GM19467 (cell line): ENCODE results near the gene MCTS1.
A peak's percentile ranks its signal among the peaks of the same experiment; 100 is the strongest.
"Not testable (repeated sequence)": the region's sequence is repeated elsewhere in the genome, so short reads cannot be mapped to it uniquely, and the experiment has no call there.

ENCODE experiments used
- ATAC-seq: cut with Tn5 transposase; IDR thresholded peaks from one replicate; pipeline ENCODE4 v1.9.1; 2021; ENCODE audit warnings: mild to moderate bottlenecking, moderate library complexity; ENCODE audit not compliant: unreplicated experiment

Gene MCTS1

DNA sequence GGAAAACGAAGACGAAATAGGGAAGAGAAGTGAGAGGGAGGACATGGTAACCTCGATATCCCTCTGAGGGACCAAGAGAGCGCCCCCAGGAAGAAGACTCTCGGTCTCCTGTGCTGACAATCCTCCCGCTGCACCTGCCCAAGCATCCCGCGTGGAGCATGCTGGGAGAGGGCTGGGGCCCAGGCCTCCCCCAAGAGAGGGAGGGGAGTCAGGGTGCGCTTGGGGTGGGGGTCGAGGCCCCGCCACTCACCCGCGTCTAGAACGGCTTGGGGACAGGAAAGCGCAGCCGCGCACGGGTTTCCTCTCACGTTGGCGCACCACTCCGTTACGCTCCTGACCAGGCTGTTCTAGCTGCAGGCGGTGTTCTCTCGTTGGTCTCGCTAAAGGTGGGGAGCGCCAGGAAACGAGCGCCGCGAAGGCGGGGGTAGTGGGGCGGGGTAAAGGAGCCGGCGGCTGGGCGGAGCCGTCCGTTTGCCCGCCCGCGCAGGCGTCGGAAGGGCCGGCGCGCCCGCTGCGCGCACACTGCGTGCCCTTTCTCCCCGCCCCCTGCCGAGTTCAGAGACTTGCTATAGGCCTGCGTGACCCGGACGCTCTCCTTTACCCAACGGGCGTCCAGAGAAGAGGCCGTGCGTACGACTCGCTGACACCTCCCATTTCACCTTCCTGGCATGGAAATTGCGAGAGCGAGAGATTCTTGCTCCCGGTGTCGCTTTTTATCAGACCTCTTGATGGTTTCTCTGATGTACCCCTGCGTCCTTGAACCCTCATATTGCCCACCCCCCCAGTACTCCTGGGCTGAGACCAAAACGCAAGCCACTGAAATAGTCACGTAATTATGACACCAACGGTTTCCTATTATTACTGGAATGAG lies 26.0 kb downstream of the MCTS1 start, which contains the start of gene C1GALT1C1:
C1GALT1C1 (minus strand) TSS at position 388 of the 871 bp plus-strand sequence. CDS start 2,888 bp downstream, outside the sequence.
- ATAC-seq: peak; percentile 95

DNA sequence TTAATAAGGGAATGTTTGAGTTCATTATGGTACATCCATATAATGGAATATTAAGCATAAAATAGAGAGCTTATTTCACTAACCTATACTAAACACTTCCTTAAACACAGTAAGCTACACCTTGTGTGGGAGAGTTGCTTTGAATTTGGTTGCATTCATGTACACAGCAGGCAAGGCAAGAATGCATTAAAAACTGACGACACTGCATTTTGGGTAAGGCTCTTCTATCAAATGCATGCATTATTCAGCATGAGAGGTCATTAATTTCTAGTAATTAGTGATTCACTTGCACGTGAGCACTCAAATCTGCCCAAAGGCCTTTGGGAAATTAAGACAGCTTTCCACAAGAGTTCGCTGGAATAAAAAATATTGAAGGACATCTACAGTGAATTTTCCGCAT lies 34.7 kb downstream of the MCTS1 start:
- no peak for ATAC-seq

DNA sequence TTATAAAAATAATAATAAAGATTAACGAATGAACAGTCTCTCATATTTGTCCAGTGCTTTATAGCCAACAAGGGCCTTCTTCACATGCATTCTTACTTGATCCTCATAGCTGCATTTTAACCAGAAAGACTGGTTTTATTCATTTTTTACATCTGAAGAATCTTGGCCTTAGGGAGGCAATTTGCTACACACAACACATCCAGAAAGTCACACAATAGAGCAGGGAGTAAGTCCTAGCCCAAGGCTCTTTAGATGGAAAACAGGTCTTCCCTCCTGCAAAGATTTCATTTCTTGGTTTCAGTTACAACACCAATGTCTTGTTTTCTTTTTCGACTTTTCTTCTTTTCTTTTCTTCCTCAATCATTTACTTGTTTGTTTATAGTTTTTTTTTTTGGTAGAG lies 39.0 kb downstream of the MCTS1 start:
- no peak for ATAC-seq

DNA sequence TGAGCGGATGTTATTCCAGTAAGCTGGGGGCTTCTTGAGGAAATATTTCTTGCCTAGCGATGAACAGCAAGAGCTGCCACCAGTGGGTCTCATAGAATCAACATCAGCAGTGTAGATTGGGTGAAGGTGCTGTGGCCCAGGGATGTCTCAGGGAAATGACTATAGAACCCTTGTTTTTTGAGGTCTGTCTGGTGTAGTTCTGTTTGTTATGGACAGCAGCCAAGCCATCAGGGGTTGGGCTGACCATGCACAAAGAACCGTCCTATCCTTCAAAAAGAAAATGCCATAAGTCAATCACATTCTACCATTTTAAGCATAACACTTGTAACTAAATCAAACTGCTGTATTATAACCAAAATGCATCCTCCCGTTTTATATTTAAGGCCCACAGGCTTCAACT lies 43.2 kb downstream of the MCTS1 start:
- ATAC-seq: no peak

DNA sequence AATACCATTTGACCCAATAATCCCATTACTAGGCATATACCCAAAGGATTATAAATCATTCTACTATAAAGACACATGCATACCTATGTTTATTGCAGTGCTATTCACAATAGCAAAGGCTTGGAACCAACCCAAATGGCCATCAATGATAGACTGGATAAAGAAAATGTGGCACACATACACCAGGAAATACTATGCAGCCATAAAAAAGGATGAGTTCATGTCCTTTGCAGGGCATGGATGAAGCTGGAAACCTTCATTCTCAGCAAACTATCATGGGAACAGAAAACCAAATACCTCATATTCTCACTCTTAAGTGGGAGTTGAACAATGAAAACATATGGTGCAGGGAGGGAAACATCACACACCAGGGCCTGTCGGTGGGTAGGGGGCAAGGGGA lies 48.4 kb downstream of the MCTS1 start:
- not testable (repeated sequence) for ATAC-seq

DNA sequence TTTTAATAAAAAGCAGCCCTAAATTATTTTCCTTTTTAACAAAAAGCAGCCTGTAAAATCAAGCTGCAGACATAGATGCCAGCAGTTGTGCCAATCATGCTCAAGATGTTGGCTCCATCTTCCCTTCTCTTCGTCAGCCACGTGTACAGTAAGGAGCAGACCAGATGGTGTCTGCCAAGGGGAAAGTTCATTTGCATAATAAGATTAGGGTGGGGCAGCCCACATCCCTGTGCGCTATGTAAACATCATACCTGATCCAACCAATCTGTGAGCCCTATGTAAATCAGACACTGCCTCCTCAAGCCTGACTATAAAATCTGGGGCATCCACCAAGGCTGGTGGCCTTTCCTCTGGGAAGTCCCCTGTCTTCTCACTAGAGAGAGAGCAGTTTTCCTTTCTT lies 49.1 kb downstream of the MCTS1 start:
- ATAC-seq: no peak

DNA sequence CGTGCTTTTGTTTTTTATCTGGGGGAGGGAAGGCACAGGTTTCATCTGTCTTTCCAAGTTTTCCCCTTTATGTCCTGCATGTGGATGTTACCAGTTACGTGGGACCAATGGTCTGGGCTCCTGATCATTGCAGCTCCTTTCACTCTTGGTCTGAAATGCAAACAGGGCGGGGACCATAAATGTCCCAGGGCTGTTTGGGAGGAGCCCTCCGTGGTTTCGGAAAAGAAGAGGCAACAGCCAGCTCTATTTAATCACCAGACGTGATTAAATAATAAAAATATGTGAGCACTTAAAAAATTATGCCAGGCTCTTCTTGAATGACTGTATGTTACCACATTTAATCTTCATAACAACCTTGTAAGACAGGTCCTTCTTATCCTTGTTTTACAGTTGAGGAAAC lies 56.7 kb downstream of the MCTS1 start:
- ATAC-seq: no peak
